Smooth muscle cell (in vitro differentiated cells): Measurements from ENCODE around the gene FNDC3A. TPM values are rescaled to one million over a fixed set of nuclear protein-coding genes. Genes with fewer than 3 reads are reported as not detected.

ENCODE experiments used
- DNase-seq: peaks from one replicate; lab custom pipeline; 2025; ENCODE audit not compliant: unreplicated experiment; lab: John Stamatoyannopoulos, UW
- H2AFZ ChIP-seq: fragments of 200-600 bp; sonication (generic); 2 replicates; pipeline ENCODE4 v1.6.0; 2016; ENCODE audit warnings: antibody characterized with exemption, low read depth, mild to moderate bottlenecking
- H3F3A ChIP-seq: fragments of 200-600 bp; sonication (generic); 2 replicates; pipeline ENCODE4 v1.6.0; 2017; ENCODE audit warnings: antibody characterized with exemption, low read depth
- H3K27ac ChIP-seq: fragments of 200-600 bp; sonication (generic); 2 replicates; pipeline ENCODE4 v1.5.1; 2016; ENCODE audit warnings: low read depth, mild to moderate bottlenecking
- H3K27me3 ChIP-seq: fragments of 200-600 bp; sonication (generic); 2 replicates; pipeline ENCODE4 v1.6.1; 2016; ENCODE audit warnings: low read depth, mild to moderate bottlenecking
- H3K36me3 ChIP-seq: fragments of 200-600 bp; sonication (generic); 2 replicates; pipeline ENCODE4 v1.5.1; 2016; ENCODE audit warnings: low read depth
- H3K4me1 ChIP-seq: fragments of 200-600 bp; sonication (generic); 2 replicates; pipeline ENCODE4 v1.5.1; 2016; ENCODE audit warnings: low read depth
- H3K4me2 ChIP-seq: fragments of 200-600 bp; sonication (generic); 2 replicates; pipeline ENCODE4 v1.6.0; 2016; ENCODE audit warnings: mild to moderate bottlenecking
- H3K4me3 ChIP-seq: fragments of 200-600 bp; sonication (generic); 2 replicates; pipeline ENCODE4 v1.5.1; 2016; ENCODE audit warnings: mild to moderate bottlenecking
- H3K79me2 ChIP-seq: fragments of 200-600 bp; sonication (generic); 2 replicates; pipeline ENCODE4 v1.6.0; 2016; ENCODE audit warnings: low read depth, mild to moderate bottlenecking
- H3K9ac ChIP-seq: fragments of 200-600 bp; sonication (generic); 2 replicates; pipeline ENCODE4 v1.6.0; 2016; ENCODE audit warnings: low read depth
- H3K9me3 ChIP-seq: fragments of 200-600 bp; sonication (generic); replicated peaks from 2 replicates; pipeline ENCODE4 v1.5.1; 2016; ENCODE audit warnings: low read depth
- H4K20me1 ChIP-seq: fragments of 200-600 bp; sonication (generic); 2 replicates; pipeline ENCODE4 v1.6.0; 2016; ENCODE audit warnings: low read depth
- CTCF ChIP-seq: fragments of 200-600 bp; sonication (generic); IDR thresholded peaks from 2 replicates; pipeline ENCODE4 v1.5.1; 2017; ENCODE audit warnings: borderline replicate concordance, mild to moderate bottlenecking, antibody characterized with exemption; ENCODE audit not compliant: insufficient read depth, poor library complexity, severe bottlenecking
- WGBS: methylation state at CpG from one replicate; pipeline ENCODE4 v1.1.7; 2016; ENCODE audit warnings: low lambda C conversion rate; 5-methylcytosine and 5-hydroxymethylcytosine counted together
- polyA plus RNA-seq: library from polyadenylated mRNA; unstranded; fragments of >200 nt; fragmentation: Nextera tagmentation; extraction: Ambion mirVana; gene quantifications from 2 replicates; pipeline ENCODE4 v1.2.1, GENCODE V29; 2016
- total RNA-seq: library from RNA; depleted of rRNA; stranded (reverse); fragments of >200 nt; gene quantifications from 2 replicates; pipeline ENCODE4 v1.2.3, GENCODE V29; 2014

The FNDC3A gene
- total and polyA plus RNA-seq, 2 experiments from 2014 or later, result 22.0 to 104 TPM

- Histone ChIP-seq H3K79me2 (no peaks in the 10 kb centered on the region), H3F3A (no peaks in the 10 kb centered on the region), H3K36me3 (peaks cover 29% of the 10 kb centered on the region), H3K4me2 (no peak overlapping the region), H4K20me1 (no peaks in the 10 kb centered on the region), H3K4me1 (no peaks in the 10 kb centered on the region), H3K4me3 (no peak overlapping the region), H3K27ac (no peak overlapping the region), H3K27me3 (no peaks in the 10 kb centered on the region), H3K9me3 (no peaks in the 10 kb centered on the region), H2AFZ (no peak overlapping the region), H3K9ac (no peak overlapping the region)
- no peak for DNase-seq
- TF ChIP-seq CTCF, result no peak
- 86% methylated on average over 1 of the region's 1 CpG for WGBS
Measured at GRCh38 chr13:49183672-49184325, 208.1 kb downstream of the FNDC3A start.

GRCh38 chr13:49184621-49185020 is 208.9 kb downstream of the FNDC3A start:
- no peak overlapping the region for H3K27ac ChIP-seq
- peaks cover 31% of the 10 kb centered on the region for H3K36me3 ChIP-seq
- no peaks in the 10 kb centered on the region for H3K79me2 ChIP-seq
- no peak overlapping the region for H3K9ac ChIP-seq
- H3F3A ChIP-seq, result no peaks in the 10 kb centered on the region
- DNase-seq, result no peak
- no peak overlapping the region for H3K4me3 ChIP-seq
- no peaks in the 10 kb centered on the region for H3K27me3 ChIP-seq
- no peaks in the 10 kb centered on the region for H3K9me3 ChIP-seq
- 78% methylated on average over 4 of the region's 4 CpGs for WGBS
- no peak overlapping the region for H3K4me2 ChIP-seq
- TF ChIP-seq CTCF, result no peak
- no peaks in the 10 kb centered on the region for H3K4me1 ChIP-seq
- no peak overlapping the region for H2AFZ ChIP-seq
- no peaks in the 10 kb centered on the region for H4K20me1 ChIP-seq

- H3F3A ChIP-seq, result no peaks in the 10 kb centered on the region
- no peak overlapping the region for H3K4me3 ChIP-seq
- no peak overlapping the region for H3K27ac ChIP-seq
- 52% methylated on average over 1 of the region's 1 CpG for WGBS
- peaks cover 35% of the 10 kb centered on the region for H3K36me3 ChIP-seq
- H2AFZ ChIP-seq, result no peak overlapping the region
- no peaks in the 10 kb centered on the region for H4K20me1 ChIP-seq
- H3K79me2 ChIP-seq, result no peaks in the 10 kb centered on the region
- H3K9me3 ChIP-seq, result no peaks in the 10 kb centered on the region
- no peak for TF ChIP-seq CTCF
- H3K4me2 ChIP-seq, result no peak overlapping the region
- H3K4me1 ChIP-seq, result no peaks in the 10 kb centered on the region
- H3K27me3 ChIP-seq, result no peaks in the 10 kb centered on the region
- H3K9ac ChIP-seq, result no peak overlapping the region
- no peak for DNase-seq
Measured at GRCh38 chr13:49185264-49185663, 209.6 kb downstream of the FNDC3A start.

DNA sequence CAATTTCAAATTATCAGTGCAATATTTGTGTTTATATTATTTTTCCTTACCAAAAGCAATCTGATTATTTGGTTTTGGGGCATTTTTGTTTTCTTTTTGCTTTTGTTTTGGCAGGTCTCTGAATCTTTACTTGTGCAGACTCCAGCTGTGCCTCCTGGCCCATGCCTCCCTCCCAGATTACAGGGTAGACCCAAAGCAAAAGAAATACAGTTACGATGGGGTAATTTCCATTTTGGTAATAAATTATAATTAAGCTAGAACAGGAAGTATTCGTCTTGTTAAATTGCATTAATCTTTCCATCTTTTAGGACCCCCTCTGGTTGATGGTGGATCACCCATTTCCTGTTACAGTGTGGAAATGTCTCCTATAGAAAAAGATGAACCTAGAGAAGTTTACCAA is 215.2 kb downstream of the FNDC3A start:
- no peaks in the 10 kb centered on the region for H4K20me1 ChIP-seq
- no peaks in the 10 kb centered on the region for H3K79me2 ChIP-seq
- no peak overlapping the region for H3K4me2 ChIP-seq
- no peaks in the 10 kb centered on the region for H3K27me3 ChIP-seq
- H3K9ac ChIP-seq, result no peak overlapping the region
- no peak for TF ChIP-seq CTCF
- H2AFZ ChIP-seq, result no peak overlapping the region
- DNase-seq, result no peak
- 100% methylated on average over 2 of the region's 2 CpGs for WGBS
- no peaks in the 10 kb centered on the region for H3K4me1 ChIP-seq
- H3K27ac ChIP-seq, result no peak overlapping the region
- peaks cover 62% of the 10 kb centered on the region for H3K36me3 ChIP-seq
- no peaks in the 10 kb centered on the region for H3K9me3 ChIP-seq
- H3K4me3 ChIP-seq, result no peak overlapping the region
- H3F3A ChIP-seq, result no peaks in the 10 kb centered on the region
